ENCODE data around the gene CX3CL1.

Gene CX3CL1

GRCh38 chr16:57401943-57402640 lies 29.8 kb downstream of the CX3CL1 start:
- Histone ChIP-seq H3K9ac (ENCODE audit: low read depth, low read length) (no peak overlapping the region), H3K4me3 (ENCODE audit: low read depth in 1 of 2, low read length in 2 of 2) (no peak overlapping the region), H3K27me3 (ENCODE audit: insufficient read depth, low read length, poor library complexity) (no peaks in the 10 kb centered on the region), H2AFZ (ENCODE audit: low read depth, low read length) (no peak overlapping the region), H3K9me3 (ENCODE audit: insufficient read depth, low read length, severe bottlenecking) (no peaks in the 10 kb centered on the region), H3K4me2 (ENCODE audit: insufficient read depth, low read length) (no peak overlapping the region), H3K4me1 (ENCODE audit: insufficient read depth, low read length) (no peaks in the 10 kb centered on the region), H3K36me3 (ENCODE audit: insufficient read depth, low read length) (no peaks in the 10 kb centered on the region), H3K27ac (ENCODE audit: low read length) (no peak overlapping the region), H4K20me1 (ENCODE audit: insufficient read depth, low read length) (no peaks in the 10 kb centered on the region), H3K79me2 (ENCODE audit: insufficient read depth, low read length) (no peaks in the 10 kb centered on the region)
- DNase-seq (no peak), ATAC-seq (ENCODE audit: insufficient read depth, low read depth) (no peak)
- TF ChIP-seq EZH2 (IDR thresholded peaks at IDR 0.05; ENCODE audit: borderline replicate concordance, low read depth, low read length, severe bottlenecking): no peak
- TF ChIP-seq, protein P1, sequence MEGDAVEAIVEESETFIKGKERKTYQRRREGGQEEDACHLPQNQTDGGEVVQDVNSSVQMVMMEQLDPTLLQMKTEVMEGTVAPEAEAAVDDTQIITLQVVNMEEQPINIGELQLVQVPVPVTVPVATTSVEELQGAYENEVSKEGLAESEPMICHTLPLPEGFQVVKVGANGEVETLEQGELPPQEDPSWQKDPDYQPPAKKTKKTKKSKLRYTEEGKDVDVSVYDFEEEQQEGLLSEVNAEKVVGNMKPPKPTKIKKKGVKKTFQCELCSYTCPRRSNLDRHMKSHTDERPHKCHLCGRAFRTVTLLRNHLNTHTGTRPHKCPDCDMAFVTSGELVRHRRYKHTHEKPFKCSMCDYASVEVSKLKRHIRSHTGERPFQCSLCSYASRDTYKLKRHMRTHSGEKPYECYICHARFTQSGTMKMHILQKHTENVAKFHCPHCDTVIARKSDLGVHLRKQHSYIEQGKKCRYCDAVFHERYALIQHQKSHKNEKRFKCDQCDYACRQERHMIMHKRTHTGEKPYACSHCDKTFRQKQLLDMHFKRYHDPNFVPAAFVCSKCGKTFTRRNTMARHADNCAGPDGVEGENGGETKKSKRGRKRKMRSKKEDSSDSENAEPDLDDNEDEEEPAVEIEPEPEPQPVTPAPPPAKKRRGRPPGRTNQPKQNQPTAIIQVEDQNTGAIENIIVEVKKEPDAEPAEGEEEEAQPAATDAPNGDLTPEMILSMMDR (IDR thresholded peaks at IDR 0.05; ENCODE audit: borderline replicate concordance, extremely low read depth, low read length, poor library complexity, severe bottlenecking): no peak

DNA sequence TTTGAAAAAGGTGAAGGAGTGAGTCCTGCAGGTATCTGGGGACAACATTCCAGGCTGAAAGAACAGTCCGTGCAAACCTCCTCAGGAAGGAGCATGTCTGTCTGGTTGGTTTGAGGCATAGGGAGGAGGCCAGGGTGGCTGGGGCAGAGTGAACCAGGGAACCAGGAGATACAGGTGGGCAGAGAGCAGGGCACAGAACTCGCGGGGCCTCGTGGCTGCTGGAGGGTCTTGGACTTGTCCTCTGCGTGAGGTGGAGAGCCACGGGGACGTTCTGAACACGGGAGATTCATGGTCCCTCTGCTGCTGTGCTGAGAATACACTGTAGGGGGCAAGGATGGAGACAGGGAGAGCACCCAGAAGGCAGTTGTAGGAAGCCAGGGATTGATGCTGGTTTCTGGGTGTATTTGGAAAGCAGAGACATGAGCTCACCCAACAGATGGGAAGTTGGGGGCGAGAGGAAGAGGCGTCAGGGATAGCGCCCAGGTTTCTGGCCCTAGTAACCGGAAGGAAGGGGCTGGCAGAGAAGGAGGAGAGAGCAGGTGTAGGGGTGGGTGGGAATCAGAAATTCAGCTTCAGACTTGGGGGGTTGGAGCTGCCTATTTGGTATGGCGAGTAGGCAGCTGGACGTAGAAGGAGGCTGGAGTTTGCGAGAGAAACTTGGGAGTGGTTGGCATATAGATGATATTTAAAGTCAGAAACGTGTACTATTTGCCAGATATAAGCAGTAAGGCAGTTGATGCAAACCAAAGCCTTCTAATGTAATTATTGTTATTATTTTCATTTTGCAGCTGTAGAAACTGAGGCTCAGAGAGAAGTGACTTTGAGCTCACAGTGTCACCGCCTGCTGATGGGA lies 31.9 kb downstream of the CX3CL1 start, which contains the start of gene CCL17:
TSS of gene CCL17 (plus strand) at position 803 of the 853 bp plus-strand sequence. CDS start 9,166 bp downstream, outside the sequence.
- Histone ChIP-seq H3K9ac (ENCODE audit: low read depth, low read length) (no peak within 1 kb of the TSS), H3K4me3 (ENCODE audit: low read depth in 1 of 2, low read length in 2 of 2) (no peak within 1 kb of the TSS), H3K79me2 (ENCODE audit: insufficient read depth, low read length) (no peaks in the 10 kb centered on the region), H2AFZ (ENCODE audit: low read depth, low read length) (no peak within 1 kb of the TSS), H3K4me1 (ENCODE audit: insufficient read depth, low read length) (no peaks in the 10 kb centered on the region), H3K9me3 (ENCODE audit: insufficient read depth, low read length, severe bottlenecking) (no peaks in the 10 kb centered on the region), H3K27ac (ENCODE audit: low read length) (no peak within 1 kb of the TSS), H3K4me2 (ENCODE audit: insufficient read depth, low read length) (no peak within 1 kb of the TSS), H3K27me3 (ENCODE audit: insufficient read depth, low read length, poor library complexity) (no peaks in the 10 kb centered on the region), H4K20me1 (ENCODE audit: insufficient read depth, low read length) (no peaks in the 10 kb centered on the region), H3K36me3 (ENCODE audit: insufficient read depth, low read length) (no peaks in the 10 kb centered on the region)
- TF ChIP-seq, protein P1 (IDR thresholded peaks at IDR 0.05; ENCODE audit: borderline replicate concordance, extremely low read depth, low read length, poor library complexity, severe bottlenecking): no peak
- no peak for TF ChIP-seq EZH2 (IDR thresholded peaks at IDR 0.05; ENCODE audit: borderline replicate concordance, low read depth, low read length, severe bottlenecking)
- no peak for ATAC-seq (ENCODE audit: insufficient read depth, low read depth)
- no peak for DNase-seq

DNA sequence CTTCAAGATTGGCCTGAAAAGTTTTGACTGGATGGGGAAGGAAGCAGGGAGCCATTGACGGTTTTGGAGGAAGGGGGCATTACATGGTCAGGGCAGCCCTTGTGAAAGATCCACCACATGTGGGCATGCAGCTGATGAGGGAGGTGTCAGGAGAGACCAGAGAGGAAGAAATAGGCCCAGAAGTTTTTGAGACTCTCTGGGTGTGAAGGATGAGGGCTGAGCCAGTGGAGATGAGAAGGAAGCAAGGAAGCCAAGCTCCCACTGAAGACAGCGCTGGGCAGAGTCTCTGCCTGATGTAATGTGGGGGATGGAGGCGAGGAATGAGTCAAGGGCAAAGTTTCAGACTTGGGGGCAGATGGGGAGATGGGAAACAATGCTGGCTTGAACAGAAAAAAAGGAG lies 32.8 kb downstream of the CX3CL1 start:
- Histone ChIP-seq H3K4me1 (ENCODE audit: insufficient read depth, low read length) (no peaks in the 10 kb centered on the region), H3K4me3 (ENCODE audit: low read depth in 1 of 2, low read length in 2 of 2) (no peak overlapping the region), H3K27ac (ENCODE audit: low read length) (no peak overlapping the region), H3K4me2 (ENCODE audit: insufficient read depth, low read length) (no peak overlapping the region), H3K79me2 (ENCODE audit: insufficient read depth, low read length) (no peaks in the 10 kb centered on the region), H2AFZ (ENCODE audit: low read depth, low read length) (no peak overlapping the region), H3K27me3 (ENCODE audit: insufficient read depth, low read length, poor library complexity) (no peaks in the 10 kb centered on the region), H3K36me3 (ENCODE audit: insufficient read depth, low read length) (no peaks in the 10 kb centered on the region), H4K20me1 (ENCODE audit: insufficient read depth, low read length) (no peaks in the 10 kb centered on the region), H3K9me3 (ENCODE audit: insufficient read depth, low read length, severe bottlenecking) (no peaks in the 10 kb centered on the region), H3K9ac (ENCODE audit: low read depth, low read length) (no peak overlapping the region)
- TF ChIP-seq EZH2 (IDR thresholded peaks at IDR 0.05; ENCODE audit: borderline replicate concordance, low read depth, low read length, severe bottlenecking): no peak
- TF ChIP-seq, protein P1 (IDR thresholded peaks at IDR 0.05; ENCODE audit: borderline replicate concordance, extremely low read depth, low read length, poor library complexity, severe bottlenecking): no peak
- no peak for DNase-seq
- ATAC-seq (ENCODE audit: insufficient read depth, low read depth): no peak

Data from DND-41 (cell line).